Bronchial epithelial cell (primary cell): ENCODE measurements around the gene BHLHE23. TPM values are rescaled to one million over a fixed set of nuclear protein-coding genes. Genes with fewer than 3 reads are reported as not detected.

Experiments used
- DNase-seq: peaks from one replicate; pipeline ENCODE4 v3.0.0-alpha.2; 2010; ENCODE audit warnings: low read depth
- FAIRE-seq: peaks from 2 replicates; lab custom pipeline; 2011; peaks lifted over from hg19 to GRCh38; lab: Jason Lieb, UNC
- H3K27me3 ChIP-seq: 2 replicates; pipeline ENCODE4 v1.5.1; 2011; ENCODE audit warnings: low read length; ENCODE audit not compliant: control insufficient read depth, insufficient read depth
- H3K36me3 ChIP-seq: 2 replicates; pipeline ENCODE4 v1.5.1; 2011; ENCODE audit warnings: low read length; ENCODE audit not compliant: control insufficient read depth, insufficient read depth
- H3K4me3 ChIP-seq: 2 replicates; pipeline ENCODE4 v1.5.1; 2011; ENCODE audit warnings: mild to moderate bottlenecking, low read depth, low read length, control low read depth
- total RNA-seq: library from RNA; depleted of rRNA; stranded (reverse); fragments of >200 nt; gene quantifications from 2 replicates; pipeline ENCODE4 v1.2.1, GENCODE V29; 2014
- TF ChIP-seq, protein P1 (sequence below): IDR thresholded peaks from 2 replicates; pipeline ENCODE4 v1.5.1; 2011; ENCODE audit warnings: mild to moderate bottlenecking, moderate library complexity, low read length, control low read depth, inconsistent platforms; ENCODE audit not compliant: insufficient read depth, severe bottlenecking

Gene BHLHE23
- total RNA-seq, 1 donor from 2014 or later = not detected

- Histone ChIP-seq H3K27me3 (no peaks in the 10 kb centered on the region), H3K36me3 (no peaks in the 10 kb centered on the region), H3K4me3 (no peak overlapping the region)
- no peak for FAIRE-seq
- TF ChIP-seq, protein P1, sequence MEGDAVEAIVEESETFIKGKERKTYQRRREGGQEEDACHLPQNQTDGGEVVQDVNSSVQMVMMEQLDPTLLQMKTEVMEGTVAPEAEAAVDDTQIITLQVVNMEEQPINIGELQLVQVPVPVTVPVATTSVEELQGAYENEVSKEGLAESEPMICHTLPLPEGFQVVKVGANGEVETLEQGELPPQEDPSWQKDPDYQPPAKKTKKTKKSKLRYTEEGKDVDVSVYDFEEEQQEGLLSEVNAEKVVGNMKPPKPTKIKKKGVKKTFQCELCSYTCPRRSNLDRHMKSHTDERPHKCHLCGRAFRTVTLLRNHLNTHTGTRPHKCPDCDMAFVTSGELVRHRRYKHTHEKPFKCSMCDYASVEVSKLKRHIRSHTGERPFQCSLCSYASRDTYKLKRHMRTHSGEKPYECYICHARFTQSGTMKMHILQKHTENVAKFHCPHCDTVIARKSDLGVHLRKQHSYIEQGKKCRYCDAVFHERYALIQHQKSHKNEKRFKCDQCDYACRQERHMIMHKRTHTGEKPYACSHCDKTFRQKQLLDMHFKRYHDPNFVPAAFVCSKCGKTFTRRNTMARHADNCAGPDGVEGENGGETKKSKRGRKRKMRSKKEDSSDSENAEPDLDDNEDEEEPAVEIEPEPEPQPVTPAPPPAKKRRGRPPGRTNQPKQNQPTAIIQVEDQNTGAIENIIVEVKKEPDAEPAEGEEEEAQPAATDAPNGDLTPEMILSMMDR = no peak
- DNase-seq = no peak
These were observed 46.0 kb upstream of the BHLHE23 start for GRCh38 chr20:63052571-63053431.

GRCh38 chr20:63051911-63052310 is 45.1 kb upstream of the BHLHE23 start:
- H3K4me3 ChIP-seq = no peak overlapping the region
- TF ChIP-seq, protein P1 = no peak
- H3K27me3 ChIP-seq = no peaks in the 10 kb centered on the region
- no peaks in the 10 kb centered on the region for H3K36me3 ChIP-seq
- DNase-seq = no peak
- no peak for FAIRE-seq

GRCh38 chr20:63051186-63051860 is 44.6 kb upstream of the BHLHE23 start:
- Histone ChIP-seq H3K36me3 (no peaks in the 10 kb centered on the region), H3K27me3 (no peaks in the 10 kb centered on the region), H3K4me3 (no peak overlapping the region)
- FAIRE-seq (no peak), DNase-seq (no peak)
- TF ChIP-seq, protein P1 = no peak

GRCh38 chr20:63050406-63050805 is 43.6 kb upstream of the BHLHE23 start:
- TF ChIP-seq, protein P1 = no peak
- no peak for FAIRE-seq
- no peak overlapping the region for H3K4me3 ChIP-seq
- H3K36me3 ChIP-seq = no peaks in the 10 kb centered on the region
- no peaks in the 10 kb centered on the region for H3K27me3 ChIP-seq
- no peak for DNase-seq

DNA sequence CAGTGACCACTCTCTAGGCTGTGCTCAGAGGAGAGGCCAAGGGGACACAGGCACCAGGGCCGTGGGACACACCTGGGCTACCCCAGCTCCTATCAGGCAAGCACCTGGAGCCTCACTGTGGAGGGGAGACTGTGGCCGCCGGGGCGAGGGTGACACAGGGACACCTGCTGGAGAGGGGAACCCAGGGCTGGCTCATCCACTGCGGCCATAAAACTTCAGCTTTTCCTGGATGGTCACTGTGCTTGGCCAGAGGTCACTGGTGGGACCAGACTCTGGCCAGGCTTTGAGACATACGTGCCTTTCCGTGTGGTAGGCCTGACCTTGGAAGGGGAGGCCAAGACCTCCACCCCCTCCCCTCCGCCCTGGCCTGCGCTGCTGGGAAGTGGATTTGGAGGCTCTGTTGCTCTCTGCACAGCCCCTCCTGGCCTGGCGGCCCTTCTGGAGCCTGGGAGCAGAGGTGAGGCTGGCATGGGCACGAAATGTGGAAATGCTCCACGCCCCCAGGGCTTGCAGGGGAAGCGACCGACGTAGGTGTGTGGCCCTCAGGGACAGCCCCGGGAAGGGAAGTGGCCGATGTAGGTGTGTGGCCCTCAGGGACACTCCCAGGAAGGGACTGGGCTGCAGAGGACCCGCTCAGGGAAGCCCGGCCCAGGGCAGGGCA is 42.9 kb upstream of the BHLHE23 start:
- DNase-seq (no peak), FAIRE-seq (no peak)
- H3K4me3 ChIP-seq = no peak overlapping the region
- H3K27me3 ChIP-seq = no peaks in the 10 kb centered on the region
- H3K36me3 ChIP-seq = no peaks in the 10 kb centered on the region
- TF ChIP-seq, protein P1 = no peak
